HEK293T (cell line): ENCODE data around the gene ZNRD2.

Experiments
- CTCF ChIA-PET: fragments of 350-600 bp; formaldehyde crosslinking; extraction: SDS; loops from one replicate; lab custom pipeline; 2021; ENCODE audit warnings: antibody characterized with exemption, inconsistent platforms; lab: Yijun Ruan, JAX
- POLR2A ChIA-PET: fragments of 350-600 bp; formaldehyde crosslinking; extraction: SDS; loops from one replicate; lab custom pipeline; 2020; ENCODE audit warnings: antibody characterized with exemption, inconsistent platforms; lab: Yijun Ruan, JAX
- DNase-seq: peaks from one replicate; pipeline ENCODE4 v3.0.0; 2012; ENCODE audit warnings: mixed read lengths; ENCODE audit errors: extremely low spot score
- ARNT ChIP-seq: fragments of 450-650 bp; IDR thresholded peaks from 2 replicates; pipeline ENCODE4 v1.6.1; 2017; ENCODE audit warnings: mild to moderate bottlenecking
- BHLHE40 ChIP-seq: fragments of 450-650 bp; IDR thresholded peaks from 2 replicates; pipeline ENCODE4 v1.6.1; 2016; ENCODE audit warnings: mild to moderate bottlenecking, moderate library complexity, borderline replicate concordance
- CTBP1 ChIP-seq: fragments of 450-650 bp; IDR thresholded peaks from 2 replicates; pipeline ENCODE4 v1.6.1; 2016; ENCODE audit warnings: borderline replicate concordance
- ELF4 ChIP-seq: fragments of 450-650 bp; IDR thresholded peaks from 2 replicates; pipeline ENCODE4 v1.6.1; 2017; ENCODE audit warnings: antibody characterized with exemption
- FOXA1 ChIP-seq: fragments of 450-650 bp; IDR thresholded peaks from 2 replicates; pipeline ENCODE4 v1.6.1; 2016; ENCODE audit warnings: mild to moderate bottlenecking
- FOXK2 ChIP-seq: fragments of 450-650 bp; IDR thresholded peaks from 2 replicates; pipeline ENCODE4 v1.6.1; 2016; ENCODE audit warnings: mild to moderate bottlenecking
- FOXM1 ChIP-seq: fragments of 450-650 bp; IDR thresholded peaks from 2 replicates; pipeline ENCODE4 v1.6.1; 2017; ENCODE audit warnings: mild to moderate bottlenecking, borderline replicate concordance
- HDGF ChIP-seq: fragments of 450-650 bp; IDR thresholded peaks from 2 replicates; pipeline ENCODE4 v1.6.1; 2017; ENCODE audit warnings: antibody characterized with exemption, borderline replicate concordance
- L3MBTL2 ChIP-seq: fragments of 450-650 bp; conservative IDR thresholded peaks from 2 replicates; pipeline ENCODE4 v1.6.1; 2016; ENCODE audit warnings: mild to moderate bottlenecking
- LEF1 ChIP-seq: fragments of 450-650 bp; IDR thresholded peaks from 2 replicates; pipeline ENCODE4 v1.6.1; 2017; ENCODE audit warnings: mild to moderate bottlenecking, borderline replicate concordance
- NFRKB ChIP-seq: fragments of 450-650 bp; IDR thresholded peaks from 2 replicates; pipeline ENCODE4 v1.6.1; 2016; ENCODE audit warnings: mild to moderate bottlenecking, moderate library complexity
- SP1 ChIP-seq: fragments of 450-650 bp; IDR thresholded peaks from 2 replicates; pipeline ENCODE4 v1.6.1; 2017
- SUZ12 ChIP-seq: fragments of 450-650 bp; IDR thresholded peaks from 2 replicates; pipeline ENCODE4 v1.6.1; 2016; ENCODE audit warnings: mild to moderate bottlenecking
- TARDBP ChIP-seq: fragments of 450-650 bp; IDR thresholded peaks from 2 replicates; pipeline ENCODE4 v1.6.1; 2016
- ZNF384 ChIP-seq: fragments of 450-650 bp; IDR thresholded peaks from 2 replicates; pipeline ENCODE4 v1.6.1; 2016
- TF ChIP-seq, protein P1 (sequence below): fragments of 450-650 bp; IDR thresholded peaks from 2 replicates; pipeline ENCODE4 v1.6.1; 2016

Gene ZNRD2

DNA sequence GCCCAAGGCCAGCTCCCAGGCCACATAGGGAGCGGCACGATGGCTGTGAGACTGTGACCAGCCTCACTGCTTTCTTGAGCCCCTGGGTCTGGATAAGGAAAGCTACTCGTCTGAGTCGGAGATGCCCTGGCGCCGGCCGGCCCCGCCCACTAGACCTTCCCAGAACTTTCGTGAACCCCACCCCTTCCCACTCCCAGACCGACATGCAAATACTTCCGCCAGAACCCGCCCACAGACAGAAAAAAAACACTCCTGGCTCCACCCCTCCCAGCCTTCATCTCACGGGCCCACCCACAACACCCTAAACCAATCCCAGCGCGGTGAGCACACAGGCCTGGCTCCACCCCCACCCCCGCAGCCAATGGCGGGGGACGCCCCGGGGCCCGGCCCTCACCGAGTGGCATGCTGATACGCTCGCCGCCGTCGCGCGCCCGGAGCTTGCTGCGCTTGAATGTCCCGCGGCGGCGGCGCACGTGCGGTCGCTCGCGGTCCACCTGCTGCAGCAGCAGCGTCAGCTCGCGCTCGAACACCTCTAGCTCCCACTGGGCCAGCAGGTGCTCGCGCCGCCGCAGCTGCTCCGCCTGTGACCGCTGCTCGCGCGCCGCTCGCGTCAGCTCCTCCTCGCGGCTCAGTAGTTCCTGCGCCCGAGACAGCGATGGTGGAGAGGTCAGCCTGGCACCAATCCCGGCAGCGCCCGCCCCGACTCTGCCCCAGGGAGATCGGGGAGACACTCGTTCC, 36.8 kb downstream of the ZNRD2 start:
- TF ChIP-seq ARNT = no peak
- no peak for TF ChIP-seq ZNF384
- TF ChIP-seq ELF4 = no peak
- no peak for TF ChIP-seq CTBP1
- TF ChIP-seq NFRKB = no peak
- TF ChIP-seq SUZ12 = no peak
- TF ChIP-seq FOXA1 = no peak
- no peak for TF ChIP-seq FOXK2
- TF ChIP-seq HDGF = no peak
- no peak for TF ChIP-seq FOXM1
- peak; percentile 37 for DNase-seq
- CTCF ChIA-PET = no interaction called here
- POLR2A ChIA-PET = no interaction called here

DNA sequence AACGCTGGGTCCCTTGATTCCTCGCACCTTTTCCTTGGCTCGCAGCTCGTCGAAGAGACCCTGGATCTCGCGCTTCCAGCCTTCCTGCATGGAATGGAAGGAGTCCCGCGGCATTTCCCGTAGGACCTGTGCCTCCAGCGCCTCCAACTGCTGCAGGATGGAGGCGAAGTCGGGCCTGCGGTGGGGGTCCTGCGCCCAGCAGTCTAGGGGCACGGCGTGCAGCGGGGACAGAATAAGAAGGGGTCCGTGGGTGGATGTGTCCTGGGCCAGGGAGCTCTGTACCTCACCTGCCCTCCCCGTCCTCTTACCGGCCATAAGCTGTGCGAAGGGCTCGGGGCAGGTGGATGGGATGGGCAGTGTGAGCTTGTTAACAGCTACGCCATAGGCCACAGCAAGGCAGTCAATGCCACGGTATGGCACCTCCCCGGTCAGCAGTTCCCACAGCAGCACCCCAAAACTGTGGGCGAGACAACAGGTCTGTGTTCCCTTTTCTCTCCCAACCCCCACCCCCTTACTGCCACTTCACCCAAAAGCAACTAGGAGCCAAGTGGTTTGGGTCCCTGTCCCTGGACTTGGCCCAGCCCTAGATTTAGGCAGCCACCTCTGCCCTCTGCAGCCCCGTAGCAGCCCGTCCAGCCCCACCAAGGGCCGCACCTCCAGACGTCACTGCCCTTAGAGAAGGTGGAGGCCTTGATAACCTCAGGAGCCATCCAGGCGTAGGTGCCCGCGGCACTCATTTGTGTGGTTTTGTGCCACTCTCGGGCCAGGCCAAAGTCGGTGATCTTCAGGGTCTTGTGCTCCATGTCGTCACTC, 37.5 kb downstream of the ZNRD2 start:
- DNase-seq = no peak
- TF ChIP-seq FOXK2 (no peak), FOXM1 (no peak), LEF1 (no peak), L3MBTL2 (no peak), BHLHE40 (no peak), ELF4 (no peak), HDGF (no peak), TARDBP (no peak), SUZ12 (no peak), ZNF384 (no peak), ARNT (no peak), NFRKB (no peak), CTBP1 (no peak), SP1 (no peak), FOXA1 (no peak)
- TF ChIP-seq, protein P1, sequence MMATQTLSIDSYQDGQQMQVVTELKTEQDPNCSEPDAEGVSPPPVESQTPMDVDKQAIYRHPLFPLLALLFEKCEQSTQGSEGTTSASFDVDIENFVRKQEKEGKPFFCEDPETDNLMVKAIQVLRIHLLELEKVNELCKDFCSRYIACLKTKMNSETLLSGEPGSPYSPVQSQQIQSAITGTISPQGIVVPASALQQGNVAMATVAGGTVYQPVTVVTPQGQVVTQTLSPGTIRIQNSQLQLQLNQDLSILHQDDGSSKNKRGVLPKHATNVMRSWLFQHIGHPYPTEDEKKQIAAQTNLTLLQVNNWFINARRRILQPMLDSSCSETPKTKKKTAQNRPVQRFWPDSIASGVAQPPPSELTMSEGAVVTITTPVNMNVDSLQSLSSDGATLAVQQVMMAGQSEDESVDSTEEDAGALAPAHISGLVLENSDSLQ = no peak
- ChIA-PET CTCF (no interaction called here), POLR2A (no interaction called here)

DNA sequence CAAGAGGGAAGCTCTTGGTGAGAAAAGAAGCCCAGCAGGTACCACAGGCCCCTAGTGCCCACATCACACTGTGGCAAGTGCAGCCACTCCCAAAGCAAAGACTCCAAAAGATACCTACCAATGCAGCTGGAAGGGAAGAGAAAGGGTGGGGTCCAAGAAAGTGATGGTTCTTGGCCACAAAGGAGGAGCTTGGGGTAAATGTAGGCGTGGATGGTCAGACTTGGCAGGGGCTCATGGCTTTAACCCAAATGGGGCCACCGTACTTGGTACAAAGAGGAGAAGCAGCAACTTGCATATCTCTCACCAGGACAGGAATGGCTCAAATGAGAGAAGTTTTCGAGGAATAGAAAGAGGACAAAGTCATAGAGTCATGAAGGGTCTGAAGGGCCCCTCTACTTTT, 39.0 kb downstream of the ZNRD2 start:
- no peak for TF ChIP-seq TARDBP
- no peak for TF ChIP-seq ELF4
- no peak for TF ChIP-seq CTBP1
- no peak for TF ChIP-seq L3MBTL2
- TF ChIP-seq NFRKB = no peak
- TF ChIP-seq, protein P1 = no peak
- no peak for TF ChIP-seq BHLHE40
- TF ChIP-seq ARNT = no peak
- CTCF ChIA-PET = no interaction called here

DNA sequence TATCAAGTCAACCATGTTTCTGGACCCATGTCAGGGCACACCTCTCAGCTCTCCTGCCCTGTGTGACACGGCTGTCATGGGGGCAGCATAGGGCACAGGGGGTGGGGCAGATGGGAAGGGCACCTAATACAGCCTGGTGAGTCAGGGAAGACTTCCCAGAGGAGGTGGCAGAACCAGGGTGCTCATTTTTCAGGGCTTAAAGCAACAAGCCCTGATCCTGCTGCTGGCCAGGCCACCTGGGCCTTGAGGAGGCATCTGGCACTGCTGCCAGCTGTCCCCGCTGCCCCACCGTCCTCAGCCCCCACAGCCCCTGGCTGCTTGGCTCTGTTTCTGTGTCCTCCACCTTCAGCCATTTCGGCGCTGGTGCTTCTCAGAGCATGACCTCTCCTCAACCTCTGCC, 39.4 kb downstream of the ZNRD2 start:
- no peak for DNase-seq
- POLR2A ChIA-PET = no interaction called here
- TF ChIP-seq NFRKB = no peak
- no peak for TF ChIP-seq SUZ12
- no peak for TF ChIP-seq HDGF
- CTCF ChIA-PET = no interaction called here

More for the DNA sequence above, 39.0 kb downstream of the ZNRD2 start:
- DNase-seq = no peak
- POLR2A ChIA-PET = no interaction called here

DNA sequence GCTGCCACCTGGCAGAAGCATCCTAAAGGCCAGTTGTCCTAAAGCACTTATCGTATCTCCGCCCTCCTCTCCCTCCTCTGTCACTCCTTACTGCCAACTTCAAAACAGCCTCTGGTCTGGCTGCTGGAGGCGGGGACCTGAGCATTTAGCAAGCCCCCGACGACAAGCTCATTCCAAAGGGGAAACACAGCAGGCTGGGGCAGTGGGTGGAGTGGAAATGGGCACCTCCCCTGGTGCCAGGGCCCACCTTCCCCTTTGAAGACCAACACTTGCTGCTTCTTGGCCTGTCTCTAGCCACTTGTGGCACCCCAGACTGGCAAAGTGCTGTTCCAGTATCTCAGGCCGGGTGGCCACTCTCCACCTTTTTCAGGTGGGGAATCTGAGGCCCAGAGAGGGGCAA, 40.1 kb downstream of the ZNRD2 start:
- TF ChIP-seq CTBP1 = no peak
- no peak for TF ChIP-seq LEF1
- no peak for TF ChIP-seq ZNF384
- TF ChIP-seq HDGF = no peak
- TF ChIP-seq FOXM1 = no peak
- no peak for TF ChIP-seq FOXA1
- TF ChIP-seq TARDBP = no peak
- DNase-seq = no peak
- CTCF ChIA-PET = no interaction called here
- POLR2A ChIA-PET = interaction anchor here (1.0 to 1.1 kb wide), 2 partner anchors 27 to 223 kb away, joined by 3 read pairs; partner anchors contain the start of genes FRMD8 and SIPA1

DNA sequence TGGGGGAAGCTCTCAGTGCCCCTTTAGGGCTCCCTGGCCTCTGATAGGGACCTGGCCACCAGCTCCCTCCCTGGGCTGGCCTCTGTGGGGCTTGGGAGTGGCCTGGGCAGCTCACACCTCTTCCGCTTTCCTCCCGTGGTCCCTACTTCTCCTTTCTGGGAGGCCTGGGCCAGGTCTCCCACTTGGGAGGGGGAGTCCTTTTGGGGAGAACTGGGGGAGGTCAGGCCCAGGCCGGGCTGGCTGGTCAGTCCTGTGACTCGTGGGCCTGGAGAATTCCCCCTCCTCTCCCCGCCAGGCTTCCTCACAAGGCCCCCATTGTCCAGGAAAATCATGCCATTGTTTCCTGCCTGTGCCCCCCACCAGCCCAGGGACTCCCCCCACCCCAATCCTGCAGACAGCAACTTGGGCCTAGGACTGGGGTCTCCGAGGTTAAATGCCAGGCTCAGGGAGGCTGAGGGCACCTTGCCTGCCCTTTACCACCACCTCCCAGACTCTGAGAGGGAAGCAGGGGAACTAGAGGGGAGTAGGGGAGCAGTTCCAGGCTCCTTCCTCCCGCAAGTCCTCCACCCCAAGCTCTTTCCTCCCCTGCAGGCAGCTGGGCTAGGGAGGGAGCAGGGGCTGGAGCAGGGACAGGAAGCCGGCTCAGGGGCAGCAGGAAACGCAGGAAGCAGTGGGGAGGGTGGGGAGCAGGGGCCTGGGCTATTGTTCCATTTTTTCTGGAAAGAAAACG, 40.9 kb downstream of the ZNRD2 start:
- ChIA-PET CTCF (no interaction called here), POLR2A (interaction anchor here (1.0 to 1.1 kb wide), 2 partner anchors 27 to 224 kb away, joined by 3 read pairs; partner anchors contain the start of genes FRMD8 and SIPA1)
- no peak for DNase-seq
- TF ChIP-seq L3MBTL2 (no peak), ELF4 (no peak), BHLHE40 (no peak), TARDBP (no peak), ARNT (no peak), CTBP1 (no peak), FOXK2 (no peak), NFRKB (no peak), LEF1 (no peak), FOXM1 (no peak), FOXA1 (no peak), SP1 (no peak), ZNF384 (no peak), SUZ12 (no peak), HDGF (no peak)
- TF ChIP-seq, protein P1 = no peak
